IMR-90 (cell line): ENCODE results near the gene RBBP6. TPM values are rescaled to one million over a fixed set of nuclear protein-coding genes. Genes with fewer than 3 reads are reported as not detected.

Experiments used
- ATAC-seq: fragments of 200-7000 bp; cut with Tn5 transposase; 2 replicates; pipeline ENCODE4 v1.9.1; 2020; ENCODE audit warnings: low read depth, mild to moderate bottlenecking, moderate library complexity
- BruUV-seq: library from RNA; stranded (reverse); fragments of 400-500 nt; replicated peaks from 2 replicates; lab custom pipeline; 2021; lab: Mats Ljungman, UMichigan
- CTCF ChIA-PET: fragments of 300-600 bp; formaldehyde crosslinking; extraction: SDS; loops from one replicate; lab custom pipeline; 2021; ENCODE audit warnings: antibody characterized with exemption; lab: Yijun Ruan, JAX
- POLR2A ChIA-PET: fragments of 300-600 bp; sonication (Branson Sonifier 250); formaldehyde crosslinking; loops from one replicate; lab custom pipeline; 2022; ENCODE audit warnings: antibody characterized with exemption; ENCODE audit not compliant: unreplicated experiment; lab: Charles Lee
- DNase-seq: peaks from one replicate; pipeline ENCODE4 v3.0.0; 2013
- H2AFZ ChIP-seq: replicated peaks from 2 replicates; pipeline ENCODE3; 2013; ENCODE audit warnings: low read length, mild to moderate bottlenecking; ENCODE audit not compliant: poor library complexity
- H2AK5ac ChIP-seq: 2 replicates; pipeline ENCODE4 v1.6.1; 2013; ENCODE audit warnings: low read depth, low read length, inconsistent platforms
- H2AK9ac ChIP-seq: replicated peaks from 2 replicates; pipeline ENCODE3; 2013; ENCODE audit warnings: mild to moderate bottlenecking, low read depth, low read length, moderate library complexity; ENCODE audit not compliant: poor library complexity
- H2BK120ac ChIP-seq: 2 replicates; pipeline ENCODE4 v1.6.1; 2013; ENCODE audit warnings: low read depth, low read length, inconsistent platforms
- H2BK15ac ChIP-seq: 3 replicates; pipeline ENCODE4 v1.6.1; 2013; ENCODE audit warnings: low read depth, low read length, inconsistent platforms
- H2BK20ac ChIP-seq: 2 replicates; pipeline ENCODE4 v1.6.1; 2013; ENCODE audit warnings: low read depth, mild to moderate bottlenecking, inconsistent platforms, low read length, moderate library complexity
- H2BK5ac ChIP-seq: 2 replicates; pipeline ENCODE4 v1.6.1; 2013; ENCODE audit warnings: mild to moderate bottlenecking, low read depth, low read length, inconsistent platforms; ENCODE audit not compliant: poor library complexity, severe bottlenecking
- H3K14ac ChIP-seq: replicated peaks from 2 replicates; pipeline ENCODE4 v1.6.1; 2013; ENCODE audit warnings: low read depth, low read length, inconsistent platforms
- H3K18ac ChIP-seq: 2 replicates; pipeline ENCODE4 v1.6.1; 2013; ENCODE audit warnings: low read depth, low read length, control low read depth
- H3K23ac ChIP-seq: 2 replicates; pipeline ENCODE4 v1.6.1; 2013; ENCODE audit warnings: low read depth, low read length, inconsistent platforms
- H3K27ac ChIP-seq: 2 replicates; pipeline ENCODE4 v1.5.1; 2013; ENCODE audit warnings: mild to moderate bottlenecking, control low read depth, low read length; ENCODE audit not compliant: insufficient read depth
- H3K27me3 ChIP-seq: 2 replicates; pipeline ENCODE4 v1.6.1; 2013; ENCODE audit warnings: low read length; ENCODE audit not compliant: control insufficient read depth, insufficient read depth
- H3K36me3 ChIP-seq: 2 replicates; pipeline ENCODE4 v1.6.1; 2013; ENCODE audit warnings: low read length, mixed read lengths; ENCODE audit not compliant: control insufficient read depth, insufficient read depth
- H3K4ac ChIP-seq: 2 replicates; pipeline ENCODE4 v1.6.1; 2013; ENCODE audit warnings: low read depth, low read length, inconsistent platforms
- H3K4me1 ChIP-seq: 2 replicates; pipeline ENCODE4 v1.6.1; 2013; ENCODE audit warnings: low read length, mixed read lengths; ENCODE audit not compliant: control insufficient read depth, insufficient read depth
- H3K4me2 ChIP-seq: 2 replicates; pipeline ENCODE4 v1.6.1; 2013; ENCODE audit warnings: low read depth, mild to moderate bottlenecking, control low read depth, low read length, moderate library complexity
- H3K4me3 ChIP-seq: 2 replicates; pipeline ENCODE4 v1.5.1; 2013; ENCODE audit warnings: low read depth, mild to moderate bottlenecking, control low read depth, low read length, moderate library complexity; ENCODE audit not compliant: insufficient read depth
- H3K56ac ChIP-seq: 2 replicates; pipeline ENCODE4 v1.6.1; 2013; ENCODE audit warnings: low read length, inconsistent platforms; ENCODE audit not compliant: insufficient read depth; ENCODE audit errors: extremely low read depth
- H3K79me1 ChIP-seq, 2 experiments: 2 replicates each; pipeline ENCODE4 v1.6.1; 2013; ENCODE audit warnings: low read length in 2 of 2, inconsistent platforms in 1 of 2, low read depth in 1 of 2
- H3K9ac ChIP-seq: 2 replicates; pipeline ENCODE4 v1.6.1; 2013; ENCODE audit warnings: low read depth, low read length, control low read depth
- H3K9me1 ChIP-seq: 2 replicates; pipeline ENCODE4 v1.6.1; 2013; ENCODE audit warnings: low read length, inconsistent platforms; ENCODE audit not compliant: insufficient read depth
- H3K9me3 ChIP-seq: 2 replicates; pipeline ENCODE4 v1.6.1; 2013; ENCODE audit warnings: low read length; ENCODE audit not compliant: control insufficient read depth, insufficient read depth
- H4K20me1 ChIP-seq: 2 replicates; pipeline ENCODE4 v1.6.1; 2013; ENCODE audit warnings: low read length, inconsistent platforms; ENCODE audit not compliant: insufficient read depth
- H4K5ac ChIP-seq: 2 replicates; pipeline ENCODE4 v1.6.1; 2013; ENCODE audit warnings: mild to moderate bottlenecking, low read depth, low read length, control low read depth
- H4K8ac ChIP-seq, 2 experiments: 2 replicates each; pipeline ENCODE4 v1.6.1; 2013; ENCODE audit warnings: low read depth in 2 of 2, low read length in 2 of 2, control low read depth in 1 of 2, inconsistent platforms in 1 of 2
- H4K91ac ChIP-seq: 2 replicates; pipeline ENCODE4 v1.6.1; 2013; ENCODE audit warnings: low read depth, low read length, inconsistent platforms; ENCODE audit not compliant: insufficient read depth
- BHLHE40 ChIP-seq: fragments of 150-350 bp; IDR thresholded peaks from 2 replicates; pipeline ENCODE4 v1.6.1; 2016; ENCODE audit warnings: mild to moderate bottlenecking, low read depth, low read length
- CEBPB ChIP-seq: IDR thresholded peaks from 2 replicates; pipeline ENCODE4 v1.6.1; 2012; ENCODE audit warnings: low read depth, low read length, improper control_type of control experiment
- CHD1 ChIP-seq: IDR thresholded peaks from 2 replicates; pipeline ENCODE4 v1.6.1; 2012; ENCODE audit warnings: low read depth, low read length, improper control_type of control experiment
- FOS ChIP-seq: fragments of 150-350 bp; IDR thresholded peaks from 2 replicates; pipeline ENCODE4 v1.6.1; 2016; ENCODE audit warnings: low read depth, low read length
- MAFK ChIP-seq: IDR thresholded peaks from 2 replicates; pipeline ENCODE4 v1.6.1; 2012; ENCODE audit warnings: low read depth, low read length, improper control_type of control experiment
- MAZ ChIP-seq: IDR thresholded peaks from 2 replicates; pipeline ENCODE4 v1.6.1; 2012; ENCODE audit warnings: low read depth, mild to moderate bottlenecking, low read length, improper control_type of control experiment, moderate library complexity, borderline replicate concordance
- MXI1 ChIP-seq: IDR thresholded peaks from 2 replicates; pipeline ENCODE4 v1.6.1; 2012; ENCODE audit warnings: low read depth, mild to moderate bottlenecking, low read length, moderate library complexity, borderline replicate concordance
- NFE2L2 ChIP-seq: fragments of 150-350 bp; IDR thresholded peaks from 2 replicates; pipeline ENCODE4 v1.6.1; 2016; ENCODE audit warnings: low read depth, mild to moderate bottlenecking, low read length
- POLR2A ChIP-seq: IDR thresholded peaks from 2 replicates; pipeline ENCODE4 v1.6.1; 2012; ENCODE audit warnings: mild to moderate bottlenecking, low read depth, low read length
- RAD21 ChIP-seq: IDR thresholded peaks from 2 replicates; pipeline ENCODE4 v1.6.1; 2012; ENCODE audit warnings: low read length, improper control_type of control experiment
- RCOR1 ChIP-seq: IDR thresholded peaks from 2 replicates; pipeline ENCODE4 v1.6.1; 2012; ENCODE audit warnings: mild to moderate bottlenecking, low read length, improper control_type of control experiment; ENCODE audit not compliant: insufficient replicate concordance
- RFX5 ChIP-seq: IDR thresholded peaks from 2 replicates; pipeline ENCODE4 v1.8.0; 2012; ENCODE audit warnings: low read depth, mild to moderate bottlenecking, low read length, moderate library complexity
- SMC3 ChIP-seq: fragments of 150-350 bp; IDR thresholded peaks from 2 replicates; pipeline ENCODE4 v1.6.1; 2016; ENCODE audit warnings: low read depth, mild to moderate bottlenecking, antibody characterized with exemption, low read length, moderate library complexity
- WGBS, 2 experiments: methylation state at CpG; one replicate each; pipeline versions ENCODE4 v1.1.5 to v1.1.7; 2013; ENCODE audit warnings: missing lambda C conversion rate in 2 of 2; ENCODE audit not compliant: insufficient read length in 1 of 2; ENCODE audit errors: extremely low coverage in 2 of 2; 5-methylcytosine and 5-hydroxymethylcytosine counted together
- dilution Hi-C: fragments of 300-500 bp; cut with HindIII; formaldehyde crosslinking; loops from one replicate; pipeline ENCODE4 v1.14.3; 2018; ENCODE audit warnings: low sequenced_read_pairs; ENCODE audit not compliant: unreplicated experiment
- in situ Hi-C: fragments of 300-500 bp; cut with MboI; formaldehyde crosslinking; loops from 3 replicates; pipeline ENCODE4 v1.14.3; 2019; ENCODE audit warnings: low sequenced_read_pairs, inconsistent platforms, mixed read lengths
- intact Hi-C: fragments of 100-400 bp; cut with micrococcal nuclease; formaldehyde crosslinking; loops from 2 replicates; pipeline ENCODE4 v1.10.0; 2022
- polyA plus RNA-seq, 3 experiments: library from polyadenylated mRNA; depleted of rRNA; stranded (reverse); fragments of >200 nt; gene quantifications; 2 replicates each; pipeline ENCODE4 v1.2.3, GENCODE V29; 2012; ENCODE audit warnings: low replicate concordance in 1 of 3
- total RNA-seq: library from RNA; depleted of rRNA; stranded (reverse); fragments of >200 nt; gene quantifications from 2 replicates; pipeline ENCODE4 v1.2.3, GENCODE V29; 2012
- TF ChIP-seq, protein P1 (sequence below): conservative IDR thresholded peaks from 2 replicates; pipeline ENCODE4 v1.5.1; 2012; ENCODE audit warnings: mild to moderate bottlenecking, low read depth, low read length, improper control_type of control experiment
- TF ChIP-seq, protein P2 (sequence below): fragments of 150-350 bp; IDR thresholded peaks from 2 replicates; pipeline ENCODE4 v1.6.1; 2017; ENCODE audit warnings: mild to moderate bottlenecking, antibody characterized with exemption, low read length, low read depth
- TF ChIP-seq, protein P3 (sequence below): fragments of 150-350 bp; IDR thresholded peaks from 2 replicates; pipeline ENCODE4 v1.6.1; 2016; ENCODE audit warnings: low read depth, mild to moderate bottlenecking, low read length, moderate library complexity, borderline replicate concordance

Gene RBBP6
- total and polyA plus RNA-seq, 2 of the 4 experiments (the other 2 are of a cell fraction): 7.2 to 17.8 TPM

DNA sequence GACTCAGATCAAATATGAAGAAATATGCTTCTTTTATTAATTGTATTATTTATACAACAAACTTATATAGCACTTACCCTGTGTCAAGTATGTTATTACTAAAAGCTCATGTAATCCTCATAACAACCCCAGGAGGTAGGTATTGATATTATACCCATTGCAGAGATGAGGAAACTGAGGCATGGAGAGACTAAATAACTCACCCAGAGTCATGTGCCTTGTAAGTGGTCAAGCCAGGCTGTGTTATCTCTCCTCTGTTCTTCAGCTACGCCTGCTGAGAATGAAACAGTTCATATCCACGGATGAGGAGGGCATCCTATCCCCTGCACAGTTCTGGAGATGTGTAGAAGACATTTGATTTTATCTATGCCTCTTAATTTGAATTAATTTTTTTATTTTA lies 78.1 kb downstream of the RBBP6 start:
- Histone ChIP-seq H3K27ac (no peak overlapping the region), H3K4me3 (no peak overlapping the region), H4K91ac (no peak overlapping the region), H3K36me3 (no peaks in the 10 kb centered on the region), H3K9ac (no peak overlapping the region), H3K27me3 (no peaks in the 10 kb centered on the region; the same call in 1 of the 2 replicates), H3K14ac (no peak overlapping the region), H3K4ac (no peak overlapping the region), H3K9me3 (no peaks in the 10 kb centered on the region), H3K18ac (no peak overlapping the region), H3K4me2 (no peak overlapping the region), H2BK15ac (no peak overlapping the region), H3K56ac (no peak overlapping the region), H2AK5ac (no peak overlapping the region), H2AFZ (no peak overlapping the region), H3K4me1 (no peaks in the 10 kb centered on the region), H4K8ac (no peak overlapping the region), H3K9me1 (no peaks in the 10 kb centered on the region), H3K23ac (no peak overlapping the region), H2AK9ac (no peak overlapping the region), H2BK5ac (no peak overlapping the region), H3K79me1 (no peaks in the 10 kb centered on the region), H4K5ac (no peak overlapping the region), H2BK120ac (no peak overlapping the region), H2BK20ac (no peak overlapping the region), H4K20me1 (no peaks in the 10 kb centered on the region)
- no CpG with 5 or more reads among the region's 2 CpGs for WGBS, 2 experiments
- TF ChIP-seq, protein P1, sequence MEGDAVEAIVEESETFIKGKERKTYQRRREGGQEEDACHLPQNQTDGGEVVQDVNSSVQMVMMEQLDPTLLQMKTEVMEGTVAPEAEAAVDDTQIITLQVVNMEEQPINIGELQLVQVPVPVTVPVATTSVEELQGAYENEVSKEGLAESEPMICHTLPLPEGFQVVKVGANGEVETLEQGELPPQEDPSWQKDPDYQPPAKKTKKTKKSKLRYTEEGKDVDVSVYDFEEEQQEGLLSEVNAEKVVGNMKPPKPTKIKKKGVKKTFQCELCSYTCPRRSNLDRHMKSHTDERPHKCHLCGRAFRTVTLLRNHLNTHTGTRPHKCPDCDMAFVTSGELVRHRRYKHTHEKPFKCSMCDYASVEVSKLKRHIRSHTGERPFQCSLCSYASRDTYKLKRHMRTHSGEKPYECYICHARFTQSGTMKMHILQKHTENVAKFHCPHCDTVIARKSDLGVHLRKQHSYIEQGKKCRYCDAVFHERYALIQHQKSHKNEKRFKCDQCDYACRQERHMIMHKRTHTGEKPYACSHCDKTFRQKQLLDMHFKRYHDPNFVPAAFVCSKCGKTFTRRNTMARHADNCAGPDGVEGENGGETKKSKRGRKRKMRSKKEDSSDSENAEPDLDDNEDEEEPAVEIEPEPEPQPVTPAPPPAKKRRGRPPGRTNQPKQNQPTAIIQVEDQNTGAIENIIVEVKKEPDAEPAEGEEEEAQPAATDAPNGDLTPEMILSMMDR: no peak
- TF ChIP-seq SMC3 (no peak), MXI1 (no peak), BHLHE40 (no peak), RCOR1 (no peak), POLR2A (no peak), RFX5 (no peak), NFE2L2 (no peak), MAFK (no peak), MAZ (no peak), CEBPB (no peak), RAD21 (no peak), FOS (no peak), CHD1 (no peak)
- TF ChIP-seq, protein P2, sequence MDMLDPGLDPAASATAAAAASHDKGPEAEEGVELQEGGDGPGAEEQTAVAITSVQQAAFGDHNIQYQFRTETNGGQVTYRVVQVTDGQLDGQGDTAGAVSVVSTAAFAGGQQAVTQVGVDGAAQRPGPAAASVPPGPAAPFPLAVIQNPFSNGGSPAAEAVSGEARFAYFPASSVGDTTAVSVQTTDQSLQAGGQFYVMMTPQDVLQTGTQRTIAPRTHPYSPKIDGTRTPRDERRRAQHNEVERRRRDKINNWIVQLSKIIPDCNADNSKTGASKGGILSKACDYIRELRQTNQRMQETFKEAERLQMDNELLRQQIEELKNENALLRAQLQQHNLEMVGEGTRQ: no peak
- TF ChIP-seq, protein P3, sequence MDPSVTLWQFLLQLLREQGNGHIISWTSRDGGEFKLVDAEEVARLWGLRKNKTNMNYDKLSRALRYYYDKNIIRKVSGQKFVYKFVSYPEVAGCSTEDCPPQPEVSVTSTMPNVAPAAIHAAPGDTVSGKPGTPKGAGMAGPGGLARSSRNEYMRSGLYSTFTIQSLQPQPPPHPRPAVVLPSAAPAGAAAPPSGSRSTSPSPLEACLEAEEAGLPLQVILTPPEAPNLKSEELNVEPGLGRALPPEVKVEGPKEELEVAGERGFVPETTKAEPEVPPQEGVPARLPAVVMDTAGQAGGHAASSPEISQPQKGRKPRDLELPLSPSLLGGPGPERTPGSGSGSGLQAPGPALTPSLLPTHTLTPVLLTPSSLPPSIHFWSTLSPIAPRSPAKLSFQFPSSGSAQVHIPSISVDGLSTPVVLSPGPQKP: no peak
- POLR2A ChIA-PET: no interaction called here
- CTCF ChIA-PET: no interaction called here
- intact Hi-C loops (no loop called here), dilution Hi-C loops (no loop called here), in situ Hi-C loops (no loop called here)
- ATAC-seq (no peak), DNase-seq (no peak)
- BruUV-seq: no TSS peak
